Non-pigmented ciliary epithelial cell (primary cell): ENCODE measurements around the gene TLX1.

Source experiments
- DNase-seq: peaks from one replicate; pipeline ENCODE4 v3.0.0-alpha.2; 2010; ENCODE audit warnings: low read depth

The TLX1 gene

GRCh38 chr10:101112799-101113594, 18.1 kb upstream of the TLX1 start:
- no peak for DNase-seq

- DNase-seq: no peak
These were observed 17.2 kb upstream of the TLX1 start for GRCh38 chr10:101113890-101114403.

GRCh38 chr10:101114646-101115045, 16.5 kb upstream of the TLX1 start:
- DNase-seq: no peak

GRCh38 chr10:101116754-101117153, 14.3 kb upstream of the TLX1 start:
- DNase-seq: no peak

- no peak for DNase-seq
These were observed 13.1 kb upstream of the TLX1 start for GRCh38 chr10:101118031-101118430.

- DNase-seq: no peak
These were observed 10.6 kb upstream of the TLX1 start for GRCh38 chr10:101120520-101120883.

- no peak for DNase-seq
These were observed 10.0 kb upstream of the TLX1 start for GRCh38 chr10:101120884-101121653.

GRCh38 chr10:101121654-101122031, 9.5 kb upstream of the TLX1 start:
- no peak for DNase-seq

GRCh38 chr10:101122270-101123084, 8.6 kb upstream of the TLX1 start:
- no peak for DNase-seq

GRCh38 chr10:101123085-101123814, 7.8 kb upstream of the TLX1 start:
- DNase-seq: no peak

- DNase-seq: no peak
These were observed 7.1 kb upstream of the TLX1 start for GRCh38 chr10:101123815-101124617.

GRCh38 chr10:101124933-101125332, 6.2 kb upstream of the TLX1 start:
- DNase-seq: no peak

GRCh38 chr10:101126684-101127628, 4.1 kb upstream of the TLX1 start:
- DNase-seq: no peak

- DNase-seq: no peak
These were observed 959 bp upstream of the TLX1 start for GRCh38 chr10:101130141-101130540.

- no peak for DNase-seq
These were observed 999 bp downstream of the TLX1 start for GRCh38 chr10:101131962-101132635.

- DNase-seq: no peak
These were observed 1.8 kb downstream of the TLX1 start for GRCh38 chr10:101132636-101133473.

- no peak for DNase-seq
These were observed 2.6 kb downstream of the TLX1 start for GRCh38 chr10:101133489-101134298.
